ENCODE data around the gene ZNF549. TPM values are rescaled to one million over a fixed set of nuclear protein-coding genes. Genes with fewer than 3 reads are reported as not detected.

Gene ZNF549
- total and polyA plus RNA-seq, 2 of the 13 experiments (the other 11 are each of a cell fraction or from before 2014, with no cell fraction given): 2.8 to 6.4 TPM

GRCh38 chr19:57583521-57584416 is 56.6 kb downstream of the ZNF549 start, which contains the start of gene ZIK1 (continued):
- TF ChIP-seq NFAT5 (CRISPR knock-in tag; IDR thresholded peaks at IDR 0.05): no peak
- TF ChIP-seq ZNF687 (CRISPR knock-in tag; IDR thresholded peaks at IDR 0.05): peak; percentile 70
- no peak for TF ChIP-seq ZNF775 (CRISPR knock-in tag; IDR thresholded peaks at IDR 0.05; ENCODE audit: borderline replicate concordance)
- peak; percentile 47 for TF ChIP-seq ZNF883 (CRISPR knock-in tag; IDR thresholded peaks at IDR 0.05; ENCODE audit: not compliant biosample characterization)
- no peak for TF ChIP-seq BRF2 (CRISPR knock-in tag; IDR thresholded peaks at IDR 0.05)
- no peak for TF ChIP-seq THYN1 (CRISPR knock-in tag; IDR thresholded peaks at IDR 0.05; ENCODE audit: borderline replicate concordance, low read depth)
- no peak for TF ChIP-seq TRAFD1 (CRISPR knock-in tag; IDR thresholded peaks at IDR 0.05; ENCODE audit: borderline replicate concordance)
- no peak for TF ChIP-seq BATF2 (CRISPR knock-in tag; IDR thresholded peaks at IDR 0.05)
- no peak for TF ChIP-seq THAP9 (CRISPR knock-in tag; IDR thresholded peaks at IDR 0.05; ENCODE audit: borderline replicate concordance)

All from HepG2 (cell line).